ENCODE data around the gene NKIRAS1.

- no peak for TF ChIP-seq CTCF (IDR thresholded peaks at IDR 0.05)
- TF ChIP-seq EZH2phosphoT487 (IDR thresholded peaks at IDR 0.05), result no peak
- TF ChIP-seq EZH2 (IDR thresholded peaks at IDR 0.05), result no peak
Observed at GRCh38 chr3:23960649-23961048, 43.9 kb upstream of the NKIRAS1 start.

All from neural progenitor cell (in vitro differentiated cells).